Keratinocyte (primary cell): ENCODE data around the gene HOXD8. TPM values are rescaled to one million over a fixed set of nuclear protein-coding genes. Genes with fewer than 3 reads are reported as not detected.

ENCODE experiments used
- DNase-seq: peaks from one replicate; pipeline ENCODE4 v3.0.0-alpha.2; 2011; ENCODE audit warnings: low read depth, missing footprints, low spot score
- FAIRE-seq: peaks from 2 replicates; lab custom pipeline; 2011; peaks lifted over from hg19 to GRCh38; lab: Jason Lieb, UNC
- H2AFZ ChIP-seq: 2 replicates; pipeline ENCODE4 v1.6.0; 2012; ENCODE audit warnings: low read length, control low read depth, inconsistent platforms; ENCODE audit not compliant: control insufficient read depth
- H3K27ac ChIP-seq: 2 replicates; pipeline ENCODE4 v1.5.1; 2011; ENCODE audit warnings: low read length; ENCODE audit not compliant: control insufficient read depth, insufficient read depth
- H3K27me3 ChIP-seq: 3 replicates; pipeline ENCODE4 v1.6.0; 2011; ENCODE audit warnings: low read length; ENCODE audit not compliant: control insufficient read depth, insufficient read depth; ENCODE audit errors: extremely low read depth
- H3K36me3 ChIP-seq, 2 experiments: 2 replicates in 1 of 2; 3 replicates in 1 of 2; pipeline ENCODE4 v1.5.1; 2011; ENCODE audit warnings: low read length in 2 of 2, mild to moderate bottlenecking in 1 of 2; ENCODE audit not compliant: control insufficient read depth in 2 of 2, insufficient read depth in 2 of 2; ENCODE audit errors: extremely low read depth in 1 of 2
- H3K4me1 ChIP-seq: 3 replicates; pipeline ENCODE4 v1.5.1; 2011; ENCODE audit warnings: low read length; ENCODE audit not compliant: control insufficient read depth, insufficient read depth; ENCODE audit errors: extremely low read depth
- H3K4me2 ChIP-seq: 3 replicates; pipeline ENCODE4 v1.6.0; 2011; ENCODE audit warnings: low read depth, low read length; ENCODE audit not compliant: control insufficient read depth, insufficient read depth; ENCODE audit errors: extremely low read depth
- H3K4me3 ChIP-seq, 3 experiments: fragments of 200-600 bp in 1 of 3; sonication (generic) in 1 of 3; 2 replicates in 2 of 3; 3 replicates in 1 of 3; pipeline ENCODE4 v1.5.1; 2011 to 2016; ENCODE audit warnings: low read length in 3 of 3, mild to moderate bottlenecking in 3 of 3, control low read depth in 2 of 3, inconsistent platforms in 1 of 3, low read depth in 1 of 3, mixed read lengths in 1 of 3, mixed run types in 1 of 3, moderate library complexity in 1 of 3; ENCODE audit not compliant: control insufficient read depth in 2 of 3, insufficient read depth in 2 of 3; ENCODE audit errors: extremely low read depth in 1 of 3
- H3K79me2 ChIP-seq: 2 replicates; pipeline ENCODE4 v1.6.0; 2012; ENCODE audit warnings: low read length; ENCODE audit not compliant: control insufficient read depth, insufficient read depth
- H3K9ac ChIP-seq: 3 replicates; pipeline ENCODE4 v1.6.0; 2011; ENCODE audit warnings: low read length; ENCODE audit not compliant: control insufficient read depth, insufficient read depth; ENCODE audit errors: extremely low read depth
- H3K9me1 ChIP-seq: 3 replicates; pipeline ENCODE4 v1.6.0; 2011; ENCODE audit warnings: low read length; ENCODE audit not compliant: control insufficient read depth, insufficient read depth; ENCODE audit errors: extremely low read depth
- H3K9me3 ChIP-seq: 2 replicates; pipeline ENCODE4 v1.5.1; 2012; ENCODE audit warnings: low read depth, low read length; ENCODE audit not compliant: control insufficient read depth
- H4K20me1 ChIP-seq: 3 replicates; pipeline ENCODE4 v1.6.0; 2011; ENCODE audit warnings: low read length; ENCODE audit not compliant: control insufficient read depth, insufficient read depth; ENCODE audit errors: extremely low read depth
- EZH2 ChIP-seq: IDR thresholded peaks from one replicate; pipeline ENCODE4 v1.6.1; 2012; ENCODE audit warnings: inconsistent platforms, mild to moderate bottlenecking, low read length, moderate library complexity
- dilution Hi-C: fragments of 300-500 bp; cut with MboI; formaldehyde crosslinking; loops from one replicate; pipeline ENCODE4 v1.7.0; 2020; ENCODE audit warnings: low sequenced_read_pairs; ENCODE audit not compliant: extremely low pct_ligation_motif_present
- polyA plus RNA-seq, 5 experiments: library from polyadenylated mRNA; depleted of rRNA in 3 of 5; stranded (reverse) in 3 of 5; stranded (forward) in 1 of 5; unstranded in 1 of 5; fragments of >200 nt; gene quantifications; 1 replicate in 1 of 5; 2 replicates in 3 of 5; 3 replicates in 1 of 5; pipeline versions ENCODE4 v1.2.1 to v1.2.3, GENCODE V29; 2011 to 2012; ENCODE audit warnings: missing spikeins in 2 of 5, low read depth in 1 of 5, low replicate concordance in 1 of 5
- TF ChIP-seq, protein P1 (sequence below), 3 experiments: IDR thresholded peaks in 1 of 3; conservative IDR thresholded peaks in 1 of 3; optimal IDR thresholded peaks in 1 of 3; 2 replicates in 2 of 3; 3 replicates in 1 of 3; pipeline versions ENCODE3 to v1.5.1; 2011; ENCODE audit warnings: low read length in 3 of 3, mild to moderate bottlenecking in 3 of 3, moderate library complexity in 2 of 3, control low read depth in 1 of 3, inconsistent platforms in 1 of 3; ENCODE audit not compliant: insufficient read depth in 2 of 3; ENCODE audit errors: extremely low read depth in 1 of 3

The HOXD8 gene
- polyA plus RNA-seq, 1 donor (not counting 4 experiments of a cell fraction or from before 2014, with no cell fraction given): not detected

DNA sequence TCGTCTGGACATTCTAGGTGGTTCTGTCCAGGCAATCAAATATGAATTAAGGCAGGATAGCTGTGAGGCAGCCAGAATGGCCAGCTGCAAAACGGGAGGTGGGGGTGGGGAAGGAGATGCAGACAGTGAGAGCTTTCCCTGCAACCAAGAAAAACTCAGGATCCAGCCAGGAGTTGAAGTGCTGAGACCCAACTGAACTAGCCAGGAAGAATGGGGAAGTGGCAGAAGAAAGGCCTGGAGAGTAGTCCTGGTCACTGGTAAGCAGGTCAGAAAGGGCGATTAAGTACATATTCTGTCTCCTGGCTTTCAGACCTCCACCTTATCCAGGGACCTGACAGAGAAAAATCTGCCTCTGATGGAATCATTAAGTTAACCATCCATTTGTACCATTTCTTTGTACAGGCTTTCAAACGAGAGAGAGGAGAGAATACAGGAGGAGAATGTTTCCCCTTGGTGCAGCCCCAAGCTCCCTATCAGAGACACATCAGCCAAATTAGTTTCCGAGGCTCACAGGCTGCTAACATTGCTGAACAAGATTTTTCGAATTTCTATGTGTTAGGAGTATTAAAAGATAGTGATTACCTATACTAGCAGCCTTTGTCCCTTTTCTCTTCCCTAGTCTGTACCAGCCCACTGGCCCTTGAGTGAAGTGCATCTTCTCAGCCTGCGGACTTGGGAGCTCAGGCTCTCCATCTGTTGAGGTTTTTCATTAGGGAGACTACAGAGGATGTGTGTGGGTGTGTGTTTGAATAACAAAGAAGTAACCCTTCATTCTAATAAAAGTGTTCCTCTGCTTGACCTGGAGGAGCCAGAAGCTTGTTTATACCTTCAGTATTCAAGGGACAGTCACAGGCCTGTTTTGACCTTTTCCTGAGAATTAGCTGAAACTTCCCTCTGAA lies 46.5 kb downstream of the HOXD8 start:
- no peak overlapping the region for H3K4me3 ChIP-seq
- H3K9me1 ChIP-seq: no peaks in the 10 kb centered on the region
- no peak overlapping the region for H2AFZ ChIP-seq
- H3K9ac ChIP-seq: no peak overlapping the region
- no peaks in the 10 kb centered on the region for H3K79me2 ChIP-seq
- no peak overlapping the region for H3K4me2 ChIP-seq
- TF ChIP-seq, protein P1, sequence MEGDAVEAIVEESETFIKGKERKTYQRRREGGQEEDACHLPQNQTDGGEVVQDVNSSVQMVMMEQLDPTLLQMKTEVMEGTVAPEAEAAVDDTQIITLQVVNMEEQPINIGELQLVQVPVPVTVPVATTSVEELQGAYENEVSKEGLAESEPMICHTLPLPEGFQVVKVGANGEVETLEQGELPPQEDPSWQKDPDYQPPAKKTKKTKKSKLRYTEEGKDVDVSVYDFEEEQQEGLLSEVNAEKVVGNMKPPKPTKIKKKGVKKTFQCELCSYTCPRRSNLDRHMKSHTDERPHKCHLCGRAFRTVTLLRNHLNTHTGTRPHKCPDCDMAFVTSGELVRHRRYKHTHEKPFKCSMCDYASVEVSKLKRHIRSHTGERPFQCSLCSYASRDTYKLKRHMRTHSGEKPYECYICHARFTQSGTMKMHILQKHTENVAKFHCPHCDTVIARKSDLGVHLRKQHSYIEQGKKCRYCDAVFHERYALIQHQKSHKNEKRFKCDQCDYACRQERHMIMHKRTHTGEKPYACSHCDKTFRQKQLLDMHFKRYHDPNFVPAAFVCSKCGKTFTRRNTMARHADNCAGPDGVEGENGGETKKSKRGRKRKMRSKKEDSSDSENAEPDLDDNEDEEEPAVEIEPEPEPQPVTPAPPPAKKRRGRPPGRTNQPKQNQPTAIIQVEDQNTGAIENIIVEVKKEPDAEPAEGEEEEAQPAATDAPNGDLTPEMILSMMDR (optimal IDR thresholded peaks at IDR 0.05 in 1 of 3, IDR thresholded peaks at IDR 0.05 in 1 of 3, conservative IDR thresholded peaks at IDR 0.05 in 1 of 3; ENCODE audit: extremely low read depth in 1 of 3, insufficient read depth in 2 of 3, low read length in 3 of 3): no peak
- no peak for TF ChIP-seq EZH2
- no peak for DNase-seq
- dilution Hi-C loops: no loop called here
- H3K9me3 ChIP-seq: peaks cover 5% of the 10 kb centered on the region
- peaks cover 92% of the 10 kb centered on the region for H3K27me3 ChIP-seq
- peaks cover 4% of the 10 kb centered on the region for H3K4me1 ChIP-seq
- H4K20me1 ChIP-seq: peaks cover 2% of the 10 kb centered on the region
- no peaks in the 10 kb centered on the region for H3K36me3 ChIP-seq
- FAIRE-seq: no peak
- H3K27ac ChIP-seq: no peak overlapping the region

DNA sequence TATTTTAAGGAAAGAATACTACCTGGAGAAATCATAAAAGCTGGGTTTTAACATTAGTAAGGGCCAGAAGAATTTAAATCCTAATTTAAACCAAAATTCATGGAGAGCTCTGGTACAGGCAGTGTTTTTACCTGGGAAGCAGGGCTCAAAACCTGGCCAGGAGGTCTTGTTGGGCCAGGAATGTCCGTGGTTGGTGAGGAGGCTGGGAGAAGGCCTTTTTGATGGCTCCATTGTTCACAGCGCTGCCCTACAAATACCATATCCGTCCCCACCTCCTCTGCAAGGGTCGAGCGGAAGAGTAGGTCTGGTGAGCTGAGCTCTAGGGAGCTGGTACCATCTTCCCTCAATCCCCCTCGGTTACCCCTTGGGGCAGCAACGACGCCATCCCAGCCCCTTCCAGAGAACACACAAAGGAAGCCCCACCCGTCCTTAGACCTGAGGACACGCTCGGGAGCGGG lies 48.1 kb downstream of the HOXD8 start:
- Histone ChIP-seq H3K4me1 (peaks cover 4% of the 10 kb centered on the region), H3K36me3 (no peaks in the 10 kb centered on the region), H3K27ac (no peak overlapping the region), H3K4me3 (peak overlapping the region in 2 of 3 experiments; percentile 22 to 28), H3K27me3 (peaks cover 75% of the 10 kb centered on the region), H2AFZ (no peak overlapping the region), H3K79me2 (no peaks in the 10 kb centered on the region), H3K9me1 (no peaks in the 10 kb centered on the region), H3K9ac (no peak overlapping the region), H4K20me1 (peaks cover 2% of the 10 kb centered on the region), H3K9me3 (no peaks in the 10 kb centered on the region), H3K4me2 (peak overlapping the region; percentile 54)
- FAIRE-seq: no peak
- dilution Hi-C loops: no loop called here
- TF ChIP-seq, protein P1 (optimal IDR thresholded peaks at IDR 0.05 in 1 of 3, IDR thresholded peaks at IDR 0.05 in 1 of 3, conservative IDR thresholded peaks at IDR 0.05 in 1 of 3; ENCODE audit: extremely low read depth in 1 of 3, insufficient read depth in 2 of 3, low read length in 3 of 3): no peak
- no peak for TF ChIP-seq EZH2
- DNase-seq: no peak
